GM19452 (cell line): Measurements from ENCODE around the gene RHOJ.
"Not testable (repeated sequence)": the region's sequence is repeated elsewhere in the genome, so short reads cannot be mapped to it uniquely, and the experiment has no call there.

Experiments used
- ATAC-seq: cut with Tn5 transposase; IDR thresholded peaks from one replicate; pipeline ENCODE4 v1.9.1; 2021; ENCODE audit not compliant: unreplicated experiment

RHOJ gene

GRCh38 chr14:63296060-63296563, 91.9 kb downstream of the RHOJ start:
- ATAC-seq: no peak

DNA sequence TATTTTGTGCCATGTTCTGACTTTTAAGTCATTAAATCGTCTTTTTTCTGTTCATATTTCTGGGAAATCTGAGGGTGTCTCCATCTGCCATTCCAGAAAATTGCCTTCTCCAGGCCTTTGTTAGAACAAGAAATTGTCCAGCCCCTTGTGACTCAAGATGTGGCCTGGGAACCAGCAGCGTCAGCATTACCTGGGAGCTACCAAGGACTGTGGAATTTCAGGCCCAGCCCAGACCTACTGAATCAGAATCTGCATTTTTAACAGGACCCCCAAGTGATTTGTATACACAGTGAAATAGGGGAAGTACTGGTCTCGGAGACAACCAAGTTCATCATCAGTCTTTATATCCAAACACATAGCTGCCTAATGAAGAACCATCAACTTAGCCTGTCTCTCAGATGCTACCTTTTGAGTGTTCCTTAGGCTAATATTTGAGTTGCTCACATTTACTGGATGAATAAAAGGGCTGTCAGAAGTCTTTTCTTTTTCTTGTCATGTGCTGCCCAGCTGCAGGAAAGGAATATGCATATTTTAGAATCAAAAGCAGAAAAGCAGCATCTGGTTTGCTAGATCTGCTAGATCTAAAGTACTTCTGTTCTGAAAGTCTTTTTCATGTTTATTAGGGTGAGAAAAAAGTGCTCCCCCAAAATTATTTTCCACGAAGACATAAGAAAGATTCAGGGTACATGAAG, 93.3 kb downstream of the RHOJ start:
- no peak for ATAC-seq

GRCh38 chr14:63299351-63300110, 95.3 kb downstream of the RHOJ start:
- no peak for ATAC-seq

- ATAC-seq: no peak
Measured at GRCh38 chr14:63300854-63301253, 96.6 kb downstream of the RHOJ start.

DNA sequence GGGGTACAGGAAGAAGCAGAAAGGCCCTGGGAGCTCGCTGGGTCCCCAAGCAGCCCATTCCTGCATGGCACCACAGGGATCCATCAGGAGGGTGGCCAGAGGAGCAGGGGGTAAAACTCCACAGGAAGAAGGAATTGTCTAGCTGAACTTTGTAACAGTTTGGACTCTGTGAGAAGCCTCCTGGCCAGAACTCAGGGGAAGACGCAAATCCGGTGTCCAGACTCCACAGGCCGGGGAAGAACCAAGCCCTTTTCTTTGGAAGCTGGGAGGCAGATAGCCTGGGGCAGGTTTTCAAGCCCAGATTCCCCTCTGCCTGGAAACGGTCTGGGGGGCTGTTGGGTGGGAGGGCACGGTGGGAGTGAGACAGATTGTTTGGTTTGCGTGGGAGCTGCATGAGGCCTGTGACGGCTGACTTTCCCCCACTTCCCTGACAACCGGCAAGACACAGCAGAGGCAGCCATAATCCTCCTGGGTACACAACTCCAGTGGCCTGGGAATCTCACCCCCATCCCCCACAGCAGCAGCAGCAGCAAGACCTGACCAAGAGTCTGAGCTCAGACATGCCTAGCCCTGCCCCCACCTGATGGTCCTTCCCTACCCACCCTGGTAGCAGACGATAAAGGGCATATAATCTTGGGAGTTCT, 97.8 kb downstream of the RHOJ start:
- ATAC-seq: no peak

DNA sequence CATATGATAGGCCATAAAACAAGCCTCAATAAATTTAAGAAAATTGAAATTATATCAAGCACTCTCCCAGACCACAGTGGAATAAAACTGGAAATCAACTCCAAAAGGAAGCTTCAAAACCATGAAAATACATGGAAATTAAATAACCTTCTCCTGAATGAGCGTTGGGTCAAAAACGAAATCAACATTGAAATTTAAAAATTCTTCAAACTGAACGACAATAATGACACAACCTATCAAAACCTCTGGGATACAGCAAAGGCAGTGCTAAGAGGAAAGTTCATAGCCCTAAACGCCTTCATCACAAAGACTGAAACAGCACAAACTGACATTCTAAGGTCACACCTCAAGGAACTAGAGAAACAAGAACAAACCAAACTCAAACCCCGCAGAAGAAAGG, 100.2 kb downstream of the RHOJ start:
- not testable (repeated sequence) for ATAC-seq

- ATAC-seq: no peak
Measured at GRCh38 chr14:63308723-63309317, 104.6 kb downstream of the RHOJ start.

- no peak for ATAC-seq
Measured at GRCh38 chr14:63318835-63319234, 114.6 kb downstream of the RHOJ start, which contains the start of gene GPHB5. TSS of gene GPHB5 (minus strand) at chr14:63318935. CDS start at chr14:63317849, 1,086 bp downstream.

GRCh38 chr14:63322472-63322871, 118.2 kb downstream of the RHOJ start:
- ATAC-seq: no peak

- no peak for ATAC-seq
Measured at GRCh38 chr14:63322897-63323573, 118.8 kb downstream of the RHOJ start.

- ATAC-seq: no peak
Measured at GRCh38 chr14:63326840-63327239, 122.6 kb downstream of the RHOJ start.

DNA sequence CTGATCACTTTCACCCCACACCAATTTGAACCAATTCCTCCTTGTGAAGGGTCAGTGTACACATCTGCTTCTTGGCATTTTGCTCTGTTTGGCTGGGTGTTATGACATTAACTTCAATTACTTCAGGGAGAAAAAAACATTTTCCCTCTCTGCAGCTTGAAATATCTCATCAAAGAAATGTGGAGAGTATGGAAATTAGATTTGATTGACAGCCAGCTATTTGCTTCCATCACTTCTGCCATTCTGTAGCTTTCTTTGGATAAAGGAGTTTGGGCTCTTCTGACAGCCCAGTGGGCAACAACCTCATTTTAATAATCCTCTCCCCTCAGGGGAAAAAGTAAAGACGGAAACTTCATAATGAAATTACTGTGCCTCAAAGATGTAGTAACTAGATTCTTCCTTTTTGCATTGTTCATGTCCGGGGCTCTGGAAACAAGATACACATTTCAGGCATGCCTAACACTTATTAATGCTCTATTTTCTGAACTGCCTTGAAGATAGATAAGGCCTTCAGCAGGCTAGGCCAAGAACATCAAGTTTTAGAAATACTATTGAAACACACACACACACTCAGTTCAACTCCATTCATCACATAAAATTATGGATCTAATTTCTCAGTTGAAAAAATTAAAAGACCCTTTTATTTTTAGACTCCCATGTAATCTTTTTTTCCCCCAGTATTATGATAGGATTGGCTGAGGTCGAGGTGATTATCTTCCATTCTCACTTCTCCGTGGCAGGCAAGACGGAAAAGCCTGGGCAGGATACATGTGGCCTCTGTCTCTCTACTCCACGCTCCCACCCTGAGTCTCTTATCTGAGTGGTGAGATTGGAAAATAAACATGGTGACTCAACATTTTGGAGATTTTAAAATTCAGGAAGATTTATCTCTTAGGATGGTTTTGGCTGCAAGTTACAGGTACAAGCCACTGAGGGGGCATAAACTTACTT, 124.8 kb downstream of the RHOJ start:
- ATAC-seq: no peak

GRCh38 chr14:63342371-63342770, 138.1 kb downstream of the RHOJ start:
- no peak for ATAC-seq
